ENCODE data around the gene ATG16L1.

GRCh38 chr2:233213011-233213410 lies 38.5 kb upstream of the ATG16L1 start:
- TF ChIP-seq CTCF (IDR thresholded peaks at IDR 0.05) (no peak), ZFX (IDR thresholded peaks at IDR 0.05; ENCODE audit: borderline replicate concordance) (no peak)
